GM21381 (cell line): ENCODE data around the gene NOL4L.

Source experiments
- ATAC-seq: cut with Tn5 transposase; IDR thresholded peaks from one replicate; pipeline ENCODE4 v1.9.1; 2021; ENCODE audit warnings: mild to moderate bottlenecking, moderate library complexity; ENCODE audit not compliant: unreplicated experiment

Gene NOL4L

DNA sequence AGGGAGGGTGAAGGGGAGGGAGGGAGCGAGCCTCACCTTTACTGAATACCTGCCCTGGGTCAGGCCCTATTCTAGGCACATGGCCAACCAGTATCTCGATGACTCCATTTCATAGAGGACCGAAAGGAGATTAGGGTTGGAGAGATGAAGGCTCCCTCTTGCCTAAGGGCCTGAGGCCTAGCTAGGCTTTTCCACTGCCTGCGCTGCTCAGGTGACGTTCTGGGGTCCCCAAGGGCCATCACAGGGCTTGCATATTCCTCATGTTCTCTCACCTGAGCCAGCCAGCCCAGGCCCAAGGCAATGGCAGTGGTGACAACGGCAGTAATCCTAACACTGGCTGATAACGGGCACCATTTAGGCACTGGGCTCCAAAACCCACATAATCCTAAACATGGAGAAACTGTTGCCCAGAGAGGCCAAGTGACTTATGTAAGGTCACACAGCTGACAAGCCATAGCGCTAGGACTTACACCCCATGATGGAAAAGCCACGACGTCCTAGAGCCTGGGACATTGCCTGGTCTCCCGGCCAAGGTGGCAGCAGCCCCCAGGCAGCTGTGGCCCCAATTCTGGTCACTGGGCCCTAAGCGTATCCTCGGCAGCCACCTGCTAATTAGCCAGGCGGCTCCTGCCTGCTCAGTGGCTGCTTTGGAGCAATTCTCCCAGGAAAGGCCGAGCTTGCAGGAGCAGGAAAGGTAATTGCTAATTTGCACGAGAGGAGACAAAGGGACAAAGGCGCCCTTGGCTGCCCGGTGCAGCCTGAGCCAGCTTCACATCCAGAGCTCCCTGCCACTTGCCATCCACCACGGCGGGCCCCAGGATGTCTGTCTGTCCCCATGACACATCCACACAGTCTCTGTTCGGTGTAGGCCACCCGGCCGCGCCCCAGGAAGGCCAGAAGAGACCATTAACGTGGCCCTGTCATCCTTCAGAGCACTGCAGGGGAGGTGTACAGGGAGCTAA lies 21.5 kb downstream of the NOL4L start:
- no peak for ATAC-seq

DNA sequence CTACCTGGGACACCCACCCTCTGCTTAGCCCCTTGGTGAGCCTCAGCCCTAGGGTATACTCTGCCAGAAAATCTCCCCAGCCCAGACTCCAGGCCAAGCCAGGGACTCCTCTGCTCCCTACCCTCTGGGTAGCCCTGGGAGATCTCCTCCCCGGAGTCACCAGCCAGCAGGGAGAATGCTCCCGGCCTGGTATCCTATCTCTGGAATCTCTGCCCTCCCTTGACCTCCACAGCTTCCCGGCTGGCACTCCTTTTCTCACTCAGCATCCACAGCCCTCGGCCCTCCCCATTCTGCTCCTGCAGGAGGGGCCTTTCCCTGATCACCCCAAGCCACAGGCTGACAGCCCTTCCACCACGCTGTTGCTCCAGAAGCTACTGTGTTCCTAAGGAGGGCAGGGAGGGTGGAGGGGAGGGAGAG lies 22.6 kb downstream of the NOL4L start:
- ATAC-seq: no peak

DNA sequence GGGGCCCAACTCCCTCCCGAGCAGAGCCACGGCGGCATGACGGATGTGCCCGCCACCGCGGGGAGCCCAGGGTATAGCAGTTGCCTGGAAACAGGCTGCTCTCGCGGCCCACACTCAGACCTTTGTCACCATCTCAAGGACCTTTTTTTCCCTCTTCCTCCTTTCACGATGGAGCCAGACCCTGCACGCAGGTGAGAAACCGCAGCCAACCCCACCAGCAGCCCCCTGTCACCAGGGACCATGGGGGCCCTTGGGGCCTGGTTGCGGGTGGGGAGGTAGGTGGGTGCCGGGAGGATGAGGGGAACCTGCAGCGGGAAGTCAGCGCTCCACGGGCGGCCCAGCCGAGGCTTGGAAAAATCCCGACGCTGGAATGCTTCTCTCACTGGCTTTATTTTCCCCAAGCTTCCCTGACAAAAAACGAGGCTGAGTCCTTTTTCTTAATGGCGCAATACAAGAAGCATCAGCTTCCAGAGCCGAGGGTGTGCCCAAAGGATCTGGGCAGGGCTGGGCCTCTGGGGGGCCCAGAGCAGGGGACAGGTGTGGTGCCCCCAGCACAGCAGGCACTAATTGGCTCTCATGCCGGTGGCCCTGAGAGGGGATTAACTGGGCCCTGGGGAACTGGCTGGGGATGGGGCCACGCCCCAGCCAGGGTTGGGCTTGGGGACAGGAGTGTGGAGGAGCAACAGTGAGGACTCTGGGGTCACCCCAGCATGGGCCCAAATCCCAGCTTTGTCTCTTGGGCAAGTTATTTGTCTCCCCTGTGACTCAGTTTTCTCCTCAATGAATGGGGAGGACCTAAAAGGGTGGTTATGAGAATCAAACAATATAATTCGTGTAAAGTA lies 23.9 kb downstream of the NOL4L start:
- no peak for ATAC-seq

DNA sequence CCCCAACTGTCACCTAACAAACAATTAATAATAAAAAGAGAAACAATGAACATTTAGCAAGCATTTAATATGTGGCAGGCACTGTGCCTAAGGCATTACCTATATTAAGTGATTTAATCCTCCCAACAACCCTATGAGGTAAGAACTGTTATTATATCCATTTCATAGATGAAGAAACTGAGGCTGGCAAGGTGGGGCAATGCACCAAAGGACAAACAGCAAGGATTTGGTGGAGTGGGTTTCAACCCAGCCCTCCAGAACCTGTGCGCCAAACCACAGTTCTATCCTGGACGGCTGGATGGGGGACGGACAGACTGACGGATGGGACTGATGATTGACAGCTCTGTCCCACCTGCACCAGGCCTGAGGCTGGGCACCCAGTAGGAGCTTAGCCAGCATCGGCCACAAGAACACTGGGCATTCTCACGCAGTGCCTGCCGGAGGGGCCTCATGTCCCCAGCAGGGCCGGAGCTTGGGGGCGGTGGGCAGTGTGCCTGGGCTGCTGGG lies 24.6 kb downstream of the NOL4L start:
- no peak for ATAC-seq

DNA sequence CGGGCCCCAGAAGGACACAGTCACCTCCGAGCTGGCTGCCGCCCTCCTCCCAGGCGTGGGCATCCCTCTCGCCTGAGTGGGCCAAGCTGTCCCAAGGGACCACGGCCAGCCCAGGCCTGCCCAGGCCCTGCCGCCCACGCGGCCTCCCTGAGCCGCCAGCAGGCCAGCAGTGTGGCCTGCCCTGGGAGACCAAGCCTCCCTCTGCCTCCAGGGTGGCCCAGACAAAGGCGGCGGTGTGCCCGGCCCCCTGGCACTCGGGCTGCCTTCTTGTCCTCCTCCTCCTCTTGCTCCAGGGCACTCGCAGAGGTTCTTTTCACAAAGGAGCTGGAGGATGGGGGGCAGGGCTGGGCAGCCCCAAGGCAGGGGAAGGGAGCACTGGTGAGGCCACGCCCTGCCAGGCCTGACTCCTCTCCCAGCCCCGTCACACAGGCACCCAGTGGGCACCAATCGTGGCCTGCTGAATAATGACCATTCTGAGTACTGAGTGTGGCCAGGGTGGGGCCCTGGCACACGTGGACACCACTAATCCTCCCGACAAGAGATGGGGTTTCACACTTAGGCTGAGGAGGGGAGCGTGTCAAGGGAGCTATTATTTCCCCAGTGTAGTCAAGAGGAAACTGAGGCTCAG lies 25.3 kb downstream of the NOL4L start:
- no peak for ATAC-seq

DNA sequence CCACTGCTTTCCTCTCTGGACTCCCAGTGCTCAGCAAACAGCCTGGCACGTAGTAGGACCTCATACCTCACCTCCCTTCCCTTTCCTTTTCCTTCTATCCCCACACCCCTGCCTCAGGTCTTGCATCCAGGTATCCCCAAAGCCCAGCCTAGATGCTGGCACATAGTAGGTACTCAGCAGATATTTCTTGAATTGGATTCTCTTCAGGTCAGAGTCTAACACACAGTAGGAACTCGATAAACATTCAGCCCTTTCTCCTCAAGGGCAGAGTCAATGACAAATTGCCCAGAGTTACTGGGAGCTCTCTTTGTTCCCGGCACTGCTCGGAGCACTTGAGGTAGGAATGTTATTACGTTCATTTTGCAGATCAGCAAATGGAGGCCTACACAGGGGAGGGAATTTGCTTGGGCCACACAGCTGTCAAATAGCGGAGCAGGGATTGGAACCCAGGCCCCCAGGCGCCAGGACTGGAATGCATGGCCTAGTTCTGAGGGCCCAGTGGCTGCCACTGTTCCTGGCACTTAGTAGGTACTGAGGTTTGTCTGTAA lies 25.9 kb downstream of the NOL4L start:
- no peak for ATAC-seq

DNA sequence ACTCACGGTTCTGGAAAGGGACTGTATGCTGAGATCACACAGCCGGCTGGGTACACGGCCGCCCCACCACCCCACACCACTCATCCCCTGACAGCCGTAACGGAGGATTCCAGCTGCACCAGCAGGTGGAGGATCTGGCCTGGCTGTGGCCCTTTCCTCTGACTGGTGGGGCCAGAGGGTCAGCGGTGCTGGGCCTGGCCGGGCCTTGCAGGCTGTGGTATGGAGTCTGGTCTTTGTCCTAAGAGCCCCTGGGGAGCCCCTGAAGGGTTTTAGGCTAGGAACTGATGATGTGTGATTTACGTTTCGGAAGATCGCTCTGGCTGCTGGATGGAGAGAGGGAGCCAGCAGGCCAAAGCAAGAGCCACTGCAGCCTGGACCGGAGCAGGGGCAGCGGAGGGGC lies 26.6 kb downstream of the NOL4L start:
- no peak for ATAC-seq

DNA sequence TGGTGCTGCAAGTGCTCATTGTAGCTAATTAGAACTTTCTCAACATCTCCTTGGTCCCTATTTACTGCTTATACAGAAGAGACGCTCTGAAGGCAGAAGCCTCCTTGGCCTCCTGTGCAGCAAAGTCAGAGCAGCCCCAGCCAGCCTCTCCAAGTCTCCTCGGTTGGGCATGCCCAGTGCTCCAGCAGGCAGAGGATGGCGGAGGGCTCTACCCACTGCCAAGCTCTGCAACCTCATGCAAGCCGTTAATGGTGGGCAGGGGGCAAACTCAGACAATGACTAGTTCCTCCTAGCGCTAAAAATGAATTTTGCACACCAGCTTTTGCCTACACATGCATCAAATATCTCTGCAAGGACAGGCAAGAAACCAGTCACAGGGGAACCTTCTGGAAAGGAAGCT lies 27.8 kb downstream of the NOL4L start:
- ATAC-seq: no peak

DNA sequence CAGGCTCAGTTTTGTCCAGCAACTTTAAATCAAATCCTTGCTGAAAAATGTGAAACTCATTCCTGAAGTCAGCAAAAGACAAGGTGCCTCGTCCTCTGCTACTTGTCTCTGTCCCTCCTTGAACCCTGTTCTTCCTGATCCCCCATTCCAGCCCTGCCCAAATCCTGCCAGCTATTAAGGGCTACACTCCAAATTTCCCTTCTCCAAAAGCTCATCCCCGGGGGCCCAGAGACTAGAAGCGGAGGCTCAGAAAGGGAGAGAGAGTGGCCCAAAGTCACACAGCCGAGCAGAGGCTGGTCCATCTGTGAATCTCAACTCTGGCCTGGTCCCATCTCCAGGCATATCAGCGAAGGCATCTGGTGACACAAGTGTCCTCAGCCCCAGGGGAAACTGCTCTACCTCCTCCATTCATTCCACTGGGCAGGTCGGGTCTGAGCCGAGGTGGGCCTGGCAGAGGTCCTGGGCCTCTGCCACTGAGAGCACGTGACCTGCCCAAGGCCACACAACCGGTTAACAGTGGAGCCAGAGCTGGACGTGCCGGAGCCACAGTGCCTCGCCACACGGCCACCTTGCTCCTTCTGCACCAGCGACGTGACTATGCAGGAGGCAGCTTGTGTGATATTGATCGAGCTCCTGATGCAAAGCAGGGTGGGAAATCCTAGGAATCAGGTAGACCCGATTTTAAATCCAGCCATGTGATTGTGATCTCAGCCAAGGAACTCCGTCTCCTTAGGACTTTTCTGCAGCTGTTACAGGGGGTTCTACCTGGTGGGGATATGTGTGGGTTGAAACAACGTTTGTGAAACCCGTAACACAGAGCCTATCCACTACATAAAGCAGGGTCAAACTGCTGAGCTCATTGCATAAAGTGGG lies 28.6 kb downstream of the NOL4L start:
- ATAC-seq: no peak

DNA sequence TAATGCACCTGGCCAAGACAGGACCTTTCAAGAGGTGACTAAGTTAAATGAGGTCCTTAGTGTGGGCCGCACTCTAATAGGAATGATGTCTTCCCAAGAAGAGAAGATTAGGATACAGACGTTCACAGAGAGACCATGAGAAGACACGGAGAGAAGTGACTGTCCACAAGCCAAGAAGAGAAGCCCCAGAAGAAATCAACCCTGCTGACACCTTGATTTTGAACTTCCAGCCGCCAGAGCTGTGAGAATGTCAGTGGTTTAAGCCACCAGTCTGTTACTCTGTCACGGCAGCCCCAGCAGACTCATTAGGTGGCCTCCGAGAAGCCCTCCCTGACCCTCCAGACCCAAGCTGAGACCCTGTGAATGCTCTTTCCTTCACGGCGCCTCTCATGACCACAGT lies 29.5 kb downstream of the NOL4L start:
- no peak for ATAC-seq

DNA sequence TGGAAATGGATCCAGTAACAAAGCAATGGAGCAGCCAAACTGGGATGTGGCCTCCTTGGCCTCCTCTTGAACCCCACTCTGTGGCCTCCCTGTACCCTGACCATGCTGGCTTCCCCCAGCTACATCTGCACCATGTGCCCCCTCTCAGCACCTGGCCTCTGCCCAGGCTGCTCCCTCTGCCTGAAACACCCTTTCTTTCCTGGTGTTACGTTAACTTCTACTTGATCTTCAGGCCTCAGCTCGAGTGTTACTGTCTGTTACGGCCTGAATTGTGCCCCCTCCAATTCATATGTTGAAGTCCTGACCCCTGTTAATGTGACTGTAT lies 30.2 kb downstream of the NOL4L start:
- no peak for ATAC-seq

DNA sequence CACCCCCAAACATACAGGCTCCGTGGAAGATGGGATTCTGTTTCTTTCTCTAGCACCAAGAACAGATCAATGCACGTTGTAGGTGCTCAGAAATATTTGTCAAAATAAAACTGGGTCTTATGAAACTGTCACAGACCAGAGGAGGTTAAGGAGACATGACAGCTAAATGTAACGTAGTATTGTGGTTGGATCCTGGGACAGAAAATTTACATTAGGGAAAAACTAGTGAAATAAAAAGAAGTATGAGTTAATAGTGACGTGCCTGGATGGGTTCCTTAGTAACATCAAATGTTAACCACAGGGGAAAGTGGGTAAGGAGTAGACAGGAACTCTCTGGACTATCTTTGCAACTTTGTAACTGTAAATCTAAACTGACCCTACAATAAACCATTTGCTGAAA lies 31.5 kb downstream of the NOL4L start:
- ATAC-seq: no peak

DNA sequence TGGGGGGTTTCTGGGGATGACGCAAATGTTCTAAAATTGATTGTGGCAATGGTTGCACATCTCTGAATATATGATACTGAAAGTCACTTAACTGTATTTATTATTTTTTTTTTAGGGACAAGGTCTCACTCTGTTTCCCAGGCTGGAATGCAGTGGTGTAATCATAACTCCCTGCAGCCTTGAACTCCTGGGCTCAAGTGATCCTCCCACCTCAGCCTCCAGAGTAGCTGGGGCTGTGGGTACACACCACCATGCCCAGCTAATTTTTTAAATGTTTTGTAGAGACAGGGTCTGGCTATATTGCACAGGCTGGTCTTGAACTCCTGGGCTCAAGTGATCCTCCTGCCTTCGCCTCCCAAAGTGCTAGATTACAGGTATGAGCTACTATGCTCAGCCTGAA lies 33.4 kb downstream of the NOL4L start:
- ATAC-seq: no peak

DNA sequence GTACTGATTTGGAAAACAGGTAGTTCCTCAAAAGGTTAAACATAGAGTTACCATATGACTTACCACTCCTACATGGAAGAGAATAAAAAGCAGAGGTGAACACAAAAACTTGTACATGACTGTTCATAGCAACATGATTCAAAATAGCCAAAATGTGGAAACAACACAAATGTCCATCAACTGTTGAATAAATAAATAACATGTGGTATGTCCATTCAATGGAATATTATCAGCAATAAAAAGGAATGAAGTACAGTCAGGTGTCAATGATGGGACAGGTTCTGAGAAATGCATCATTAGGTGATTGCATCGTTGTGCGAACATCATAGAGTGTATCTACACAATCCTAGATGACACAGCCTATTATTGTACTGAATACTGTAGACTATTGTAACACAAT lies 35.3 kb downstream of the NOL4L start:
- ATAC-seq: no peak

DNA sequence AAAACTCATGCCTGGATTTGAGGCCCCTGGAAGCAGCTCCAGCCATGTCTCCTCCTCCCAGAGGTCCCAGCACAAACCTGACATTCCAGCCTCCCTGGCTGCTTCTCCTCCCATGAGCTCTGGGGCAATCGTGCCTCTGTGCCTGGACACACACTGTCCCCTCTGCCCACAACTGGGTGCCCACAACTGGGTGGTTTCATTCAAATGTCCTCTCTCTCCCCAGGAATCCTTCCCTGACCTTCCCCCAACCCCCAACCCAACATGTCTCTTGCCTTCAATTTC lies 37.4 kb downstream of the NOL4L start:
- ATAC-seq: no peak

DNA sequence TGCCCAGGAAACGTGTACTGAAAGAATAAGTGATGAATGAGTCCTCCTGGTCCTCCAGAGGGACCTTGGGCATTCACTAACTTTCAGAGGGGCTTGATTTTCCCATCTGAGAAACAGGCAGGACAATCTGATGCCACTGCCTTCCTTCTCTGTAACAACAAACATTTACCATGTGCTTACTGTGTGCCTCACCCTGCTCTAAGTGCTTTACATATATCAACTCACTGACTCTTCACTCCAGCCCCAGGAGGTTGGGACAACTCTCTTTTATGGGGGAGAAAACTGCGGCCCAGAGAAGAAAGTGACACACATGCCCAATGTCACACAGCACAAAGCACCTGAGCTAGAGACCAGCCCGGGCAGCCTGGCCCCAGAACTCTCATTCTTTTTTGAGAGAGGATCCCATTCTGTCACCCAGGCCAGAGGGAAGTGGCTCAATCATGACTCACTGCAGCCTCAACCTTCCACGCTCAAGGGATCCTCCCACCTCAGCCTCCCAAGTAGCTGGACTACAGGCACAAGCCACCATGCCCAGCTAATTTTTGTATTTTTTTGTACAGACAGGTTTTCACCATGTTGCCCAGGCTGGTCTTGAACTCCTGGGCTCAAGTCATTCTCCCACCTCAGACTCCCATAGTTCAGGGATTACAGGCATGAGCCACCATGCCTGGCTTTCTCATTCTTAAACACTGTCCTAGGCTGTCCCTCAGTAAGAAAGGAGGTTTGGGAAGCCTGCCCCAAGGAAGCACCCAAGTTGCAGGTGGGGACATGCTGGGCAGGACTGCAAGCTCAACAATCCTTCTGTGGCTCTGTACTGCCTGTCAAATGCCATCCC lies 38.0 kb downstream of the NOL4L start:
- ATAC-seq: no peak

DNA sequence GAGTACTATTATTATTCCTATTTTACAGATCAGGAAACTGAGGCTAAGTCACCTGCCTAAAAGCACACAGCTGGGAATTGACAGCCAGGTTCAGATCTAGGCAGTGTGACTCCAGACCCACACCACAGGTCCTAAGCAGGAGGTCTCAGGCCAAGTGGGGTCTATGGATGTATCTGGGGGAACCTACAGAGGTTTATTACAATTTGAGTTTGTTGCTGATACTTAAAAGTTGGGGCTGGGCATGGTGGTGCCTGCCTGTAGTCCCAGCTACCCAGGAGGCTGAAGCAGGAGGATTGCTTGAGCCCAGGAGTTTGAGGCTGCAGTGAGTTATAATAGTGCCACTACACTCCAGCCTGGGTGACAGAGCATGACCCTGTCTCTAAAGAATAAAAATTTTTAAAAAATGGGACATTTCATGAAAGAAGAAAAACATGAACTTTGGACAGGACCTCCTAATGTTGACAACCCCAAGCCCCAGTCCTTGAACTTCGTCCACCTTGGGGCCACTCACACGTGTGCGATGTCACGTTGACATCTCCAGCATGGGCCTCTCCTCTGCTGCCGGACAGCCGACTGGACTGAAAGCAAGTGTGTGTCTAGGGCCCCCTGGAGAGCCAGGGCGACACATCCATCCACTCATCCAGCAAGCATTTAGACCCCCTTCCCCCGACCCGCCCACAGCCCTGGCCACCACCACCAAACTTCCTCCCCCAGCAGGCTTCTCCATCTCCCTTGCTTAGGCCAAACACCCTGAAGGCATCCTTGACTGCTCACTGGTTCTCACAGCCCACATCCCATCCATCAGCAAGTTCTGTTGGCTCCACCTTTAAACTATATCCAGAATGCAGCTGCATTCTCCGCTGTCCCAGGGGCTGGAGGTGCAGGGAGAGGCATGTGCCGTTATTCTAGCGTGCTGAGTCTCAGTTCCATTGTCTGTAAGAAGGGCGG lies 40.0 kb downstream of the NOL4L start:
- no peak for ATAC-seq

DNA sequence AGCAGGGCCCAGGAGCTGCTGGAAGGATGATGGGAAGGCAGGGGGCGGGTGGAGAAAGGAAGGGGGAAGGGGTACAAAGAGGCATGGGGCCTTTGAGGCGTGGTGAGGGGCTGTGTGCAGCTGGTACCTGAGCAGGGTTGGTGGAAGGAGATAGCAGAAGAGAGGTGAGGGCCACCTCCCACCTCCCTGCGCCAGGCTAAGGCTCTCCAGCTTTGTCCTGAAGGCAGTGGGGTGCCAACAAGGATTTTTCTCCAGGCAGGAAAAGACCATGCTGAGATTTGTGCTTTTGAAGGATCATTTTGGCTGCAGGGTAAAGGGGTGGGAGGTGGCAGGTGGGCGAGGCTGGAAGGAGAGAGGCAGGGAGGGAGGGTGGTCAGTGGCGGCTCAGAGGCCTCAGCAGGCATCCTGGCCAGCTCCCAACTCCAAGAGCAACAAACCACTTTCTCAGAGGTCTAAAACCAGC lies 40.8 kb downstream of the NOL4L start:
- no peak for ATAC-seq
